Right lobe of liver (tissue), 4 donors: ENCODE results near the gene ZCCHC24.

Experiments
- POLR2A ChIP-seq: fragments of 450-650 bp; IDR thresholded peaks from one replicate; pipeline ENCODE4 v1.6.1; 2017; ENCODE audit warnings: antibody characterized with exemption, mild to moderate bottlenecking
- TF ChIP-seq, protein P1 (sequence below), 4 donors: fragments of 200-600 bp in 3 of 4; fragments of 450-650 bp in 1 of 4; IDR thresholded peaks; one replicate each; pipeline versions ENCODE4 v1.5.1 to v1.8.0; 2016 to 2022; ENCODE audit warnings: antibody characterized with exemption in 4 of 4, mild to moderate bottlenecking in 2 of 4
- donor health status: DM: no; HTN: no; CAD: no.
- donor health status: DM: no; HTN: no; CAD: no.
- donor health status: DM: no; HTN: yes; CAD: no.

DNA sequence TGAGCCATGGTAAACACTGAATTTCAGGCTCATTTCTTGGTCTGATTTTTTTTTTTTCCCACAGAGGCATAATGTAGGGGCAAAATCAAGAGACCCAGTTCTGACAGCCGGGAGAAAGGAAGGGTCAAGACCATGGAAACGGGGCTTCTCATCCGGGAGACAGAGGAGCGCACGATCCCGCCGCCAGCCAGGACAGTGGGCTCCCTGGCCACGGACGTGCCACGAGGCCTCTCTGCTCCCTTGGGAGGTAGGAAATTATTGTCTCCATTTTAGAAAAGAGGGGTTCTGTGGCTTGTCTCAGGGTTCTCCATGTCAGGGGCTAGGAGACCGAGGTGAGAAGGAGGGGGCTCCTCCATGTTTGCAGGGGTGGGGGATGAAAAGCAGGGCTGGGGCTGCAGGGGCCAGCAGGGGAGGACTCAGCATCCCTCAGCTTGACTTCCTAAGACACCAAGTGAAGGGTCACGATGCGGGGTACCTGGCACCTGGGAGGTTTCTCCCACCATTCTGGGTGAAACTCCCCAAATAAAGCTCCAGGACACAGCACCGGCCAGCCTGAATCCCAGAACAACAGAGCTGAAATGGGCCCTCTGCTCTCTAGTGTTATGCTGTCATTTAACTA lies 60.5 kb downstream of the ZCCHC24 start:
- TF ChIP-seq, protein P1, sequence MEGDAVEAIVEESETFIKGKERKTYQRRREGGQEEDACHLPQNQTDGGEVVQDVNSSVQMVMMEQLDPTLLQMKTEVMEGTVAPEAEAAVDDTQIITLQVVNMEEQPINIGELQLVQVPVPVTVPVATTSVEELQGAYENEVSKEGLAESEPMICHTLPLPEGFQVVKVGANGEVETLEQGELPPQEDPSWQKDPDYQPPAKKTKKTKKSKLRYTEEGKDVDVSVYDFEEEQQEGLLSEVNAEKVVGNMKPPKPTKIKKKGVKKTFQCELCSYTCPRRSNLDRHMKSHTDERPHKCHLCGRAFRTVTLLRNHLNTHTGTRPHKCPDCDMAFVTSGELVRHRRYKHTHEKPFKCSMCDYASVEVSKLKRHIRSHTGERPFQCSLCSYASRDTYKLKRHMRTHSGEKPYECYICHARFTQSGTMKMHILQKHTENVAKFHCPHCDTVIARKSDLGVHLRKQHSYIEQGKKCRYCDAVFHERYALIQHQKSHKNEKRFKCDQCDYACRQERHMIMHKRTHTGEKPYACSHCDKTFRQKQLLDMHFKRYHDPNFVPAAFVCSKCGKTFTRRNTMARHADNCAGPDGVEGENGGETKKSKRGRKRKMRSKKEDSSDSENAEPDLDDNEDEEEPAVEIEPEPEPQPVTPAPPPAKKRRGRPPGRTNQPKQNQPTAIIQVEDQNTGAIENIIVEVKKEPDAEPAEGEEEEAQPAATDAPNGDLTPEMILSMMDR (IDR thresholded peaks at IDR 0.05), result no peak
- no peak for TF ChIP-seq POLR2A
